Aorta (tissue), 5 donors: ENCODE data around the gene PHLDB2. TPM values are rescaled to one million over a fixed set of nuclear protein-coding genes. Genes with fewer than 3 reads are reported as not detected.

Experiments
- ATAC-seq: fragments of 200-7000 bp; cut with Tn5 transposase; one replicate; pipeline ENCODE4 v1.9.1; 2022; ENCODE audit warnings: moderate library complexity; ENCODE audit not compliant: low FRiP score
- DNase-seq, 2 donors: peaks; one replicate each; pipeline ENCODE4 v3.0.0-alpha.2; 2020
- H3K27ac ChIP-seq, 2 donors: one replicate each; pipeline ENCODE4 v1.5.1; 2013; ENCODE audit warnings: low read length in 2 of 2, mild to moderate bottlenecking in 2 of 2, moderate library complexity in 2 of 2, control low read depth in 1 of 2, inconsistent platforms in 1 of 2, low read depth in 1 of 2
- H3K27me3 ChIP-seq, 2 donors: one replicate each; pipeline ENCODE4 v1.6.1; 2013; ENCODE audit warnings: control low read depth in 1 of 2, low read length in 1 of 2, mild to moderate bottlenecking in 1 of 2, moderate library complexity in 1 of 2; ENCODE audit not compliant: insufficient read depth in 2 of 2, control insufficient read depth in 1 of 2
- H3K36me3 ChIP-seq, 2 donors: one replicate each; pipeline ENCODE4 v1.6.1; 2013; ENCODE audit warnings: control low read depth in 1 of 2, low read length in 1 of 2, mild to moderate bottlenecking in 1 of 2; ENCODE audit not compliant: insufficient read depth in 2 of 2, control insufficient read depth in 1 of 2
- H3K4me1 ChIP-seq, 2 donors: one replicate each; pipeline ENCODE4 v1.6.1; 2013; ENCODE audit warnings: low read length in 2 of 2, control low read depth in 1 of 2, mild to moderate bottlenecking in 1 of 2, moderate library complexity in 1 of 2; ENCODE audit not compliant: insufficient read depth in 2 of 2, control insufficient read depth in 1 of 2
- H3K4me3 ChIP-seq, 2 donors: one replicate each; pipeline ENCODE4 v1.5.1; 2013; ENCODE audit warnings: low read length in 2 of 2, control low read depth in 1 of 2, mild to moderate bottlenecking in 1 of 2
- H3K9me3 ChIP-seq: one replicate; pipeline ENCODE4 v1.6.1; 2013; ENCODE audit warnings: mild to moderate bottlenecking, low read length; ENCODE audit not compliant: control insufficient read depth
- WGBS, 2 donors: extraction: QIAGEN DNeasy Blood & Tissue Kit; methylation state at CpG; one replicate each; pipeline ENCODE4 v1.1.7; 2013; 5-methylcytosine and 5-hydroxymethylcytosine counted together
- intact Hi-C, 2 donors: fragments of 100-400 bp; cut with DNase I; formaldehyde crosslinking; loops; one replicate each; pipeline versions ENCODE4 v1.14.2 to v1.15.0; 2022
- polyA plus RNA-seq, 2 donors: library from polyadenylated mRNA; stranded (reverse); fragments of 200-250 nt; gene quantifications; one replicate each; pipeline ENCODE4 v1.2.3, GENCODE V29; 2013
- total RNA-seq, 2 donors: library from RNA; stranded (reverse); fragmentation: NEBNext Ultra II Directional; extraction: Animal tissue kit (Norgen Biotek cat#: 25700); gene quantifications; one replicate each; pipeline ENCODE4 v1.2.1, GENCODE V29; 2021
- donor health status: healthy with polysubstance abuse.
- donor health status: Bipolar disorder and iron deficiency.
- donor health status: DM: no; HTN: no; CAD: no.
- donor health status: DM: no; HTN: no; CAD: no.
- donor health status: DM: yes; HTN: yes; CAD: no.

Gene PHLDB2
- total and polyA plus RNA-seq, 4 donors = 25.9 to 175 (median 112) TPM

DNA sequence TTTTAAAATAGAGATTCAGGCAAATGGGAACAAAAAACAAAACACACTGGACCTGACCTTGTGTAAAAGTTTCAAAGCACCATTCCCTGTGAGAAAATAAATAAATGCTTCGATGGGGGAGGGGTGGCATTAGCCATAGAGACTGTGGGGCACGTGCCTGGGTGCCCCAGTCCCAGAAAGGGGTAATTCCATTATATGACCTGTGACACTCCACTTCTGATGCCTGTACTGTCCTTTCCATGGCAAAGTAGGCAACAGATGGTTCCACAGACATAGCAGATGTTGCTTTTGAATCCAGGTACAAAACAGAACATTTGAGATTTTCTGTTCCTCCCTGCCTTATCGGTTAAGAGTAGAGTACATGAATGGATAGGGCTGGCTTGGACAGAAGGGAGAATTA is 3.9 kb downstream of the PHLDB2 start:
- ATAC-seq = no peak
- Histone ChIP-seq H3K27me3 (no peaks in the 10 kb centered on the region), H3K9me3 (no peaks in the 10 kb centered on the region), H3K27ac (peak overlapping the region in 1 of 2 donors; percentile 88), H3K4me1 (peaks cover 0 to 10% of the 10 kb centered on the region in 2 donors), H3K36me3 (no peaks in the 10 kb centered on the region), H3K4me3 (no peak overlapping the region)
- no peak for DNase-seq
- WGBS, 2 donors = 19 to 29% methylated on average over 3 of the region's 3 CpGs
- intact Hi-C loops = loop anchor here (5.0 kb wide), 3 partner anchors 49 to 126 kb away; no protein-coding TSS in a partner anchor

DNA sequence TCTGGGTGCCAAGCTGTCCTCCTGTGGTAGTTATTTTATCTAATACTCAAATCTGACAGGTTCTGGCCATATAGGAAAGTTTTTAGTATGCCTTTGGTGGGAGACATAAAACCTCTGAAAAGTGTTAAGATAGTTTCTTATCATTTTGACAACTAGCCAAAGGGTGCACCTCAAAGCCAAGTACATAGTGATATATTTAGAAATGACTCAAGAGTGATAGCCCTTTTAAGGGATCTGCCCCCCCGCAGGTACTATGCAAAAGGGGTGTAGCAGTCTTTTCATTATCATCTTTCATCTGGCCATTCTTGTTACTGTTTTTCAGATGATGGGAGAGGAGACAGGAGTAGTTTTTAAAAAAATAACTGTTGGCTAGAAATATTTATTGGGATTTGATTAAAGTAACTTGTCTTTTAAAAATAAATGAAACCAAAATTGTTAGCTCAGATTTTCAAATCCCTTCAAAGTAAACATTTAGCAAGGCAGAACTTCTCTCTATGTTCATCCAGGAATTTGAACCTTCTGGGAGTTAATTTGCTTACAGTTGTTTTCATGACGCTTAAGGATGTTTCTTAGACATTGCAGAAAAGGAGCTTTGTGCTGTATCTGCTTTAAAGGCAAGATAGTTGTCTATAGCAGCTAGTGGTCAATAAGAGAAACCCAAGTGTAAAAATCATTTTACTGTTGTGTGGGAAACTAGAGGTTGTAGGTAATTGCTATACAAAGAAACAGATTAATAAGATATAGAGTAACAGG is 5.1 kb downstream of the PHLDB2 start:
- peak overlapping the region in 1 of 2 donors; percentile 92 for H3K27ac ChIP-seq
- H3K36me3 ChIP-seq = no peaks in the 10 kb centered on the region
- peak overlapping the region in 1 of 2 donors; percentile 26 for H3K4me3 ChIP-seq
- WGBS, 2 donors = 10 to 14% methylated on average over 2 of the region's 2 CpGs
- H3K27me3 ChIP-seq = no peaks in the 10 kb centered on the region
- H3K9me3 ChIP-seq = no peaks in the 10 kb centered on the region
- H3K4me1 ChIP-seq = peaks cover 0 to 10% of the 10 kb centered on the region in 2 donors
- intact Hi-C loops = loop anchor here (5.0 kb wide), 3 partner anchors 48 to 127 kb away; no protein-coding TSS in a partner anchor
- DNase-seq = no peak
- ATAC-seq = no peak

DNA sequence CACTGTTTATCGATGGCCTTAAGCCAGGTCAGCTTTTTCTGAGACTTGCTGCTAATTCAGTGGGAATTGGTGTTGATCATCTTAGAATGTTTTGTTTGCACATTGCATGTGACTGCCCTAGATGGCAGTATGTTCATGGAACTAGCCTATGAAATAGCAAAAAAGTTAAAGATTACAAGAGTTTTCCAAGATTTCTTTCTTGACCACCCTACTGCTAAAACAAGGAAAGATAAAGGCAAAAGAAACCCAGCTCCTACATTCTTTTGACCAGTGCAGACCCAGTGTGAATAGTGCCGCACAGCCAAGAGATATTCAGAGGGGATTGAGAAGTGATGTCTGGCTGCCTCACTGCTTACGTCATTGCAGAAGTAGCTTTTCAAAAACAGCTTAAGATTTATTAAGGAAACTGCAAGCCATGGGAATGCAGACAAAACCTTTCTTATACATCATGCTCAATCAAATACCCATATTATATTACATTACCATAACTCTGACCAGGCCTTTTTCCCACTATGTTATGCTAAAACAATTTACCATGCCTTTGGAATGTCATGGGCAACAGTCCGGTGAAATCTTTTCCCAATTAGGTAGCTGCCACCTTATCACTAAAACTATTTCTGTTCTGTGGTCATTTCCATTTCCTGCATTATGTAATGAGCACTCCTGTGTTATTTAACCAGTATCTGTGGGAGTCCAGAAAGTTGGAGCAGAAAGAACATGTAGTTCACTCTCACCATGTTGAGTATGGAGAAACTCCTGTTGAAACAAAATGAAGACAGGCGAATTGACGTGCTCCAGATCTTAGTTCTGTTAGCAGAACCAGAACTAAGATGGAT is 6.0 kb downstream of the PHLDB2 start:
- WGBS, 2 donors = 1 to 7% methylated on average over 6 of the region's 6 CpGs
- peaks cover 0 to 3% of the 10 kb centered on the region in 2 donors for H3K36me3 ChIP-seq
- H3K4me1 ChIP-seq = peaks cover 0 to 10% of the 10 kb centered on the region in 2 donors
- no peak overlapping the region for H3K4me3 ChIP-seq
- DNase-seq (no peak), ATAC-seq (peak; percentile 56)
- H3K27ac ChIP-seq = peak overlapping the region; percentile 92 to 94
- H3K9me3 ChIP-seq = no peaks in the 10 kb centered on the region
- H3K27me3 ChIP-seq = no peaks in the 10 kb centered on the region
- intact Hi-C loops = loop anchor here (5.0 kb wide), 3 partner anchors 47 to 128 kb away; no protein-coding TSS in a partner anchor

DNA sequence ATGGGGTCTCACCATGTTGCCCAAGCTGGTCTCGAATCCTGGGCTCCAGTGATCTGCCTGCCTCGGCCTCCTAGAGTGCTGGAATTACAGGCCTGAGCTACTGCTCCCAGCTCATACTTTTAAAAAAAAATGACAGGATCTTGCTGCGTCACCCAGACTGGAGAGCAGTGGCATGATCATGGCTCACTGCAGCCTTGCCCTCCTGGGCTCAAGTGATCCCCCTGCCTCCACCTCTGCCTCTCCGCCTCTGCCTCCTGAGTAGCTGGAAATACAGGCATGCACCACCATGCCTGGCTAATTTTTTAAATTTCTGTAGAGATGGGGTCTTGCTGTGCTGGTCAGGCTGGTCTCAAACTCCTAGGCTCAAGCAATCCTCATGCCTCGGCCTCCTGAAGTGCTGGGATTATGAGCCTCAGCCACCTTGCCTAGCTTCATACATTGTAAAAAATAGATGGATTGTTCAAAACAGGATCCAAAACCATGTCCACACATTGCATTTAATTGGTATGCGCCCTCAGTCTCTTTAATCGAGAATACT is 8.9 kb downstream of the PHLDB2 start:
- H3K4me3 ChIP-seq = no peak overlapping the region
- H3K36me3 ChIP-seq = peaks cover 0 to 3% of the 10 kb centered on the region in 2 donors
- 62 to 77% methylated on average over 7 of the region's 7 CpGs for WGBS, 2 donors
- intact Hi-C loops = no loop called here
- ATAC-seq (no peak), DNase-seq (no peak)
- H3K27ac ChIP-seq = peak overlapping the region in 1 of 2 donors; percentile 57
- peaks cover 3 to 4% of the 10 kb centered on the region in 2 donors for H3K4me1 ChIP-seq
- no peaks in the 10 kb centered on the region for H3K9me3 ChIP-seq
- H3K27me3 ChIP-seq = no peaks in the 10 kb centered on the region

DNA sequence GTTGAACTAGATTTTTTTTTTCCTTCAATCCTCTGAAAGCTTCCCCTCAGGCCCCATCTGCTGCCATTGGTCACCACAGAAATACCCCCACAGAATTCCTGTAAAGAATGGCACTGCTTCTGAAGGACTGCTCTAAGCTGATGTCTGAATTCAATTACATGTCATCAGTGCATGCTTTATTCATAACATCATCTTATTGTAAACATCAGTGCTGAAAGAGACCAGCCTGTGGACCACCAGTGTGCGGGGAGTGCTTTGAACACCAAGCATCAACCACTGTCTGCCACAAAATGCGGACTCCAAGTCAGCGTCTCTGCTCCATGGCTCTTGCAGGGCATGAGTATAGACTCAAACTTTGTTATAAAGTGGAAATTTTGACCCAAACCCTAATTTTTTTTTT is 11.6 kb downstream of the PHLDB2 start:
- intact Hi-C loops = loop anchor here in 1 of 2 donors (5.0 kb wide), 1 partner anchor 42 kb away; no protein-coding TSS in a partner anchor
- ATAC-seq (no peak), DNase-seq (no peak)
- no peaks in the 10 kb centered on the region for H3K27me3 ChIP-seq
- no peaks in the 10 kb centered on the region for H3K9me3 ChIP-seq
- H3K4me1 ChIP-seq = peaks cover 7 to 8% of the 10 kb centered on the region in 2 donors
- H3K36me3 ChIP-seq = peaks cover 0 to 3% of the 10 kb centered on the region in 2 donors
- 76 to 81% methylated on average over 3 of the region's 3 CpGs for WGBS, 2 donors
- no peak overlapping the region for H3K4me3 ChIP-seq
- H3K27ac ChIP-seq = no peak overlapping the region

DNA sequence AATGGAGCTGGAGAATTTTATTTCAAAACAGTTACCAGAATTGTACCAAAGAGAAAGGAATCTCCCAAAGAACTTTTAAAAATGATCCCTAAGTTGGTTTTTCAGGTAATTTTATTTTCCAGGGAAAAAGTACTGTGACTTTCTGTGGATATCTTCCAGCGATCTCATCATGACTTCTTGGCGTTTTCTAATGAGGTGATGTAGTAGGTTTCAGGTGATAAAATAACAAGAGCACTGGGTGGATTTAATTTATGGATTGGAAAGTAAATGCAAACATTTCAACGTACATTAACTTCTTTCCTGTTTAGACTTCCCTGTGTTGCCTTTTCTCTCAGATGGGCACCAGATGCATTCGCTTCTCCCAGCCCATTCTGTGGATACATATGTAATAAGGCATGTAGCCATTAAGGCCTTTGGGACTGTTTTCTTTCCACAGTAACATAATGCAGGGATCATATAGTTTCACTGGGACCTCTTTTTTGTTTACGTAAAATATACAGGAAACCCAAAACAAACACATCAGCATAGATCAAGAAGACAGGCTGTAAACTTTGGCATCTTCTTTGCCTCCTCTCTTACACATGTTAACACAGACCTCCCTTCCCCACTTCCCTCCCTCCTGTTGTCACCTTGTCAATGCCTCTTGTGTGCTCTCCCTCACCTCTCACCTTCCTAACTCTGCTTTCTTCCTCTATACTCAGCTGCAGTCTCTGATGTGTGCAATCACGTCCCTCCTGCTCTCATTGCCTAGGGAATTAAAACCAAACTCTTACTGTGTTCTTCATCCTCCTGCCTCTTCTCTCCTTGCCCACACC is 13.0 kb downstream of the PHLDB2 start:
- DNase-seq (no peak), ATAC-seq (no peak)
- H3K4me3 ChIP-seq = no peak overlapping the region
- no peaks in the 10 kb centered on the region for H3K9me3 ChIP-seq
- no peaks in the 10 kb centered on the region for H3K27me3 ChIP-seq
- peak overlapping the region in 1 of 2 donors; percentile 35 for H3K27ac ChIP-seq
- H3K4me1 ChIP-seq = peaks cover 7 to 8% of the 10 kb centered on the region in 2 donors
- intact Hi-C loops = loop anchor here in 1 of 2 donors (5.0 kb wide), 1 partner anchor 40 kb away; no protein-coding TSS in a partner anchor
- 83 to 86% methylated on average over 6 of the region's 6 CpGs for WGBS, 2 donors
- H3K36me3 ChIP-seq = peaks cover 0 to 3% of the 10 kb centered on the region in 2 donors

DNA sequence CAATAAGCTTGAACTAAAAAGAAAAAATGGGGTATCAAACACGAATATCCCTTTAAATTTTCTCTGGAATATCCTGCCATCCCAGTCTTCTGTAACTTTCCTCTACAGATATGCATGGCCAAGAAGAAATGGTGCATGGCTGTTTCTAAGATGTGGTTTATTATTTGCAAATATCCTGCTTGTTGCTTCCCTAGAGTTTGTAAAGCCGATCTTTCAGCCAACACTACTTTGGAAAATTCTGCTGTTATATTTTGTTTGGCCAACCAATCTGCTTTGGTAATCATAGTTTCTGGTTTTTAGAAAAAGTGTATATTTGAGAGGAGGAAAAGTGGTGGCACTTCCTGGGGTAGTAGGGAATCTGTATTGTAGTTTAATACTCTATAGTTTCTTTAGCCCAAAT is 13.9 kb downstream of the PHLDB2 start:
- Histone ChIP-seq H3K27ac (no peak overlapping the region), H3K27me3 (no peaks in the 10 kb centered on the region), H3K9me3 (no peaks in the 10 kb centered on the region), H3K4me3 (no peak overlapping the region), H3K36me3 (peaks cover 0 to 3% of the 10 kb centered on the region in 2 donors), H3K4me1 (peaks cover 7 to 8% of the 10 kb centered on the region in 2 donors)
- DNase-seq = no peak
- ATAC-seq = no peak
- intact Hi-C loops = loop anchor here in 1 of 2 donors (5.0 kb wide), 1 partner anchor 39 kb away; no protein-coding TSS in a partner anchor
- WGBS, 2 donors = 20 to 22% methylated on average over 2 of the region's 2 CpGs
